HG02938 (cell line): ENCODE data around the gene TTC28.
"Not testable (repeated sequence)": the region's sequence is repeated elsewhere in the genome, so short reads cannot be mapped to it uniquely, and the experiment has no call there.

Experiments used
- ATAC-seq: cut with Tn5 transposase; IDR thresholded peaks from one replicate; pipeline ENCODE4 v1.9.1; 2021; ENCODE audit warnings: mild to moderate bottlenecking, moderate library complexity; ENCODE audit not compliant: unreplicated experiment

Gene TTC28

DNA sequence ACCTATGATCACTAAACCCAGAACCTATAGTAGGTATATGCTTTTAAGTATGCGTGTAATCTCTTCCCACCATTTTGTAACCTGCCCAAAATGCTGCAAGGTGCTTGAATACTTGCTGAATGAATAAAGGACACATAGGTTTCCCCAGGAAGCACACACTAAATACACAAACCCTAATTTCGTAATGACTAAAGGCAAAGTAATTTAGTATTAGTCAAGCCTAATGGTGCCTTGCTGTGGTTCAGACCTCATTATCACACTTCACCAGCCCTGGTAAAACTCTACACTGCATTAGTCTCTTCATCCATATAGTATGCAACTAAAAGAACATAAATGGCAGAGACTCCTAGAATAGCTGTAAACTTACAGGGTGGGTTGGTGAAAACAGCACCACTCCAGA is 471.6 kb downstream of the TTC28 start:
- no peak for ATAC-seq

DNA sequence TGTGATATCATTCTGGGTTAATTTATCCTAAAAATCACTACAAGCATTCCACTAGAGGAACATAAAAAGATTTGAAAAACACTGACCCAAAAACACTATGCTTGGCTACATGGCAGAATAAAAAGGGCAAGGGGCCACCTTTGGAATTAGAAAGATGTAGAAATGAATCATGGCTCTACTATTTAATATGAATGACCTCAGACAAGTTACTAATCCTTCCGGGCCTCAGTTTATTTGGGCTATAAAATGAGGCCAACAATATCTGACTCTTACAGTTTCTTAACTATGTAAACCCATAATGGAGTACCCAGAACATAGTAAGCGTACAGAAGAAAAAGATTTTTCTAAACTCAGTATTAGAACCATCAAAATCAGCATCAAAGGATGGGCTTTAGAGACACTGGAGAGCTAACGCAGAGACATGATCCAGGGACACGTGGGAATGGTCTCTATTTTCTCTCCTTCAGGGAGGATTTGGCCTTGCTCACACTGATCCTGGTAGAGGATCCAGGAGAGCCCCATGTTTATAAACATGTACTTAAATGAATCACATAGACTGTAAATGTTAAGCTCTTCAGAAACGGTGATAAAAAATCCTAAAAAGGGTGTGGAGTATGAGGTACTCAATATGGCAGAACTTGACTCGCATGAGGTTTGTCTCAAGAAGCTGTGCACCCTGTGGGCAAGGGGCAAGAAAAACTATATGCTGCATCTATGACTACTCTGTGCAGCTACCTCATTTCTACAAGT is 472.2 kb downstream of the TTC28 start:
- ATAC-seq = no peak

DNA sequence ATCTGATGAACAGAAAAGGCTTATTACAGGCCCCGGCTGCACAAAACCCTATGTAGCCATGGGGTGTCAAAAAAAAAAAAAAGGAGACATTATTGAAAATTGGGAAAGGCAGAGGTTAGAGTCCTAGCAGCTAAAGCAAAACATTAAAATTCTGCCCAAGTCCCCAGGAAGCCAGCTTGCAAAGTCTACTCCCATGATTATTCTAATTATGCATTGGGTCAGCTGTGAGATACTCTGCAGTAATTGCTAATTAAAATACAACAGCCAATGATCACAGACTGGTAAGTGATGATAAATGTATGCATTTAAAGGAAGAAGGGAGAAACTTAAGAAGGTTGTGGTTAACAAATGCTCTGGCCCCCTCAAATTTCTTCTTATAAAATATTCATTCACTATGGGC is 473.7 kb downstream of the TTC28 start:
- ATAC-seq = no peak

DNA sequence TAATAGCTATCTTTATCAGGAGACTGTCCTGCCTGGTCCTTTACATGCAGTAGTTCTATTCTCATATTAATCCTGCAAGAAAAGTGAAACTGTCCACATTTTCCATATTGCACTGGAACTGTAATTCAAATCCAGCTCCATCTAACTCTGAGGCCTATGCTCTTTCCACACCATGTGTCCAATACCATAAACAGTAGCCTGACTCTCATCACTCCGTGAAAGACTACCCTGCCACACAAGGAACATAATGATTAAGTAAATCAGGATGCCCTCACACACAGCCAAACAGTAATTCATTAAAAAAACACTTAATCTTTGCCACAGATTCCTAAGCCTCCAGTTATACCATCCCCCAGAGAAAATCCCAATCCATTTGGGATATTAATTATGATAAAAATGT is 475.3 kb downstream of the TTC28 start:
- ATAC-seq = no peak

DNA sequence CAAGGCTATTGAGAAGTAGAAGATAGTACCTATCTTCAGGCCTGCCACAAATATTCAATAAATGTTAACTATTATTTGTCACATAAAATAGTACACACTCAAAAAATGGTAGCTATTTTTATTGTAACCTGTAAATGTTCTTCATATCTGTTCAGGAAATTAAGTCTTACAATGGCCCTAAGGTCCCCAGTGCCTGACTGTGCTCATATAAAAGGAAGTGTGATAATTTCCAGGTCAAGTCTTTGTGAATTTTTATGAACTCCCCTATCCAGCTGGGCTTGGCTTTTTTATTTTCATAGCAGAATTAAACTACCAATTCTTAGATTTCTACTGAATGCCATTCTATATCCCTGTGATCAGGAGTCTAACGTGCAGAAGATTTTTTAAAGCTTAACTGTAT is 476.4 kb downstream of the TTC28 start:
- ATAC-seq = no peak

DNA sequence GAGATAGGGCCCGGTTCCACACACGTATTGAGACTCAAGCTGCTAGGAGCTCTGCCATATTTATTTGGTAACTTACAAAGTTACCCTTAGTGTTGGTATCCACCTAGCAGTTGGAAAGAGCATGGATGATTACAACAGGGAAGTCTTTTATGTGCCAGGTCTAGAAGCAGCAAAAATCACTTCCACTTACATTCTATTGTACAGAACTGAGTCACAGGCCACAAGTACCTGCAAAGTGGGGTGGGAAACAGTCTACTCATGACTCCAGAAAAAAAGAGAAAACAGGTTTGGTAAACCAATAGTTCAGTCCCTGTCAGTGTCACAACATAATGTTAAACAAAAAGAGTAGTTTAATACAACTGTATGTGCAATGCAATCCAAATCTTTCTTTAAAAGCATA is 480.9 kb downstream of the TTC28 start:
- ATAC-seq = no peak

DNA sequence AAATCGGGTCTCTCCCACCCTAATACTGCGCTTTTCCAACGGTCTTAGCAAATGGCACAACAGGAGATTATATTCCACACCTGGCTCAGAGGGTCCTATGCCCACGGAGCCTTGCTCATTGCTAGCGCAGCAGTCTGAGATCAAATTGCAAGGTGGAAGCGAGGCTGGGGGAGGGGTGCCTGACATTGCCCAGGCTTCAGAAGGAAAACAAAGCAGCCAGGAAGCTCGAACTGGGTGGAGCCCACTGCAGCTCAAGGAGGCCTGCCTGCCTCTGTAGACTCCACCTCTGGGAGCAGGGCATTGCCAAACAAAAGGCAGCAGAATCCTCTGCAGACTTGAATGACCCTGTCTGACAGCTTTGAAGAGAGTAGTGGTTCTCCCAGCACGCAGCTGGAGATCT is 488.1 kb downstream of the TTC28 start:
- not testable (repeated sequence) for ATAC-seq

DNA sequence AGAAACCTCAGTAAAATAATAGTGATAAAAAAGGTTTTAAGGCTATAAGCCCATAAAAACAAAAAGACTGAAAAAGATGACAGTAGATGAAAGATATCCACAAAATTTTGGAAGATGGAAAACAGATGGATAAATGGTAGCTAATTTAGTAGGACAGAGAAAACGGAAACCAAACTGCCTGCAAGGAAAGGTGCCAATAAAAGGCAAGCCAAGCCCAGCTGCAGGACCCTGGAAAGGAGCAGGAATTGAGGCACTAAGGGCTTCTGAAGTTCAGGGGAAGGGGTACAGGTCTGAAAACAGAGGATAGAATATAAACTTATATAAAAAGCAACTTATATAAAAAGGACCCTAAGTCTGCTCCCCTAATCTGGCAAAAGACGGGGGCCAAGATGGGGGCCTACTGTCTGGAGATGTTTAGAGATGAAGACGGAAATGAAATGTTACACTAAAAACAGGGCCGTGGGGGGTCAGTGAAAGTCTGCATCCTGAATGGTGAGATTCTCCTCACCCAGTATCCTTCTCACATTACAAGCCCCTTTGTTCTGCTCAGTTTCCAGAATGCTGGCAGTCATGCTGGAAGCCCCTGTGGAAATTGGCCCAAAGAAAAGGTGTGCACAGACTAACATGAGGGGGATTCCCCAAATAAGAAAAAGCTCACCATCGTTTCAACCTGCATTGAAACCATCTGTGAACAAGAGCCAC is 491.3 kb downstream of the TTC28 start:
- no peak for ATAC-seq

DNA sequence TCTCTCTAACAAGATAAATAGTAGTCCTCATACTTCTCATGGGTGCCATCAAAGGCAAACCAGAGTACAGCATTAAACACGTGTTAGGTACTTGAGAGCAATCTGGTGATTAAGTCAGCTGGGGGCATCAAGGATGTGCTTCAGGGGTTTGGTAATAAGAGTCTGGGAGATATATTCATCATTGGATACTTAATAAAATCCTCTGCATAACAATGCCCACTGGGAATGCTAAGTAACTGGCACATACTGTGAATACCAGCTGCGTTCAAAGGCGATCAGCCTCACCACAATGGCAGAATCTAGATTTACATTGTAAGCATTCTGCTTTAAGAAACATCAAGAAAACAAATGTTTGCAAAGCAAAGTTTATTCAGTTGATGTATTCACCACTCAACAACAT is 492.0 kb downstream of the TTC28 start:
- no peak for ATAC-seq

DNA sequence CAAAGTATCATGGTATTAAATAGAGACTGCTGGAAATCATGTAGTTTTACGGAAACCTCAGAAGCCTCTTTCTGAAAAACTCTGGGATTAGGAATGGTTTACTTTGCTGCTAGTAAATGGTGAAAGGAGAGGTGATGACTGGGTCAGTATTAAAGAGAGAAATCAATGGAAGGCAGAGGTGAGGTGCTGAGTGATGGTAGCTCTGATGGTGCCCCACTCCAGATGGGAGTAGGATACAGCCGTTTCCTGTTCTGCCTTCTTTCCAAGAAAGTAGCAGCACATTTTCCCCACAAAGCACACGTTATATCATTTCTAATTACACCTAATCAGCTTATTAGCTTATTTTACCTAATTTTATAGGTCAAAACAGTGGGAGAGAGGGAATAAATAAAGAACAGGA is 493.0 kb downstream of the TTC28 start:
- ATAC-seq = no peak

DNA sequence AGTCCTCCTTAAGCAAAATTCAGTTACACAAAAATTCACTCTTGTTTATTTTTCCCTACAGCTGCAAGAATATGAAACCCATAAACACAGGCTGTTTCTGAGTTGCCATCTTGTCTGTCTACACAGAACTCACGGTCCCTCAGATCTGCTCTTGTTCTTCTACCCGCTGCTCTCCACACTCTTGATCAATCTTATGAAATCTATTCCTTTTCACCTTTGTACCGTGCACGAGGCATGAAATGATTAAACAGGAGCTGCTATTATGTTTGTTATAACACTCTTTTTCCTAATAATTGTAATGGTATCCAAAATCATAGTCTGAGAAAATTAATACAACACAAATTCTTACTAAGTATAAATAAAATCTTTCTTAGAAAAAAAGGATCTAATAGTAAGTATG is 494.5 kb downstream of the TTC28 start:
- ATAC-seq = no peak

DNA sequence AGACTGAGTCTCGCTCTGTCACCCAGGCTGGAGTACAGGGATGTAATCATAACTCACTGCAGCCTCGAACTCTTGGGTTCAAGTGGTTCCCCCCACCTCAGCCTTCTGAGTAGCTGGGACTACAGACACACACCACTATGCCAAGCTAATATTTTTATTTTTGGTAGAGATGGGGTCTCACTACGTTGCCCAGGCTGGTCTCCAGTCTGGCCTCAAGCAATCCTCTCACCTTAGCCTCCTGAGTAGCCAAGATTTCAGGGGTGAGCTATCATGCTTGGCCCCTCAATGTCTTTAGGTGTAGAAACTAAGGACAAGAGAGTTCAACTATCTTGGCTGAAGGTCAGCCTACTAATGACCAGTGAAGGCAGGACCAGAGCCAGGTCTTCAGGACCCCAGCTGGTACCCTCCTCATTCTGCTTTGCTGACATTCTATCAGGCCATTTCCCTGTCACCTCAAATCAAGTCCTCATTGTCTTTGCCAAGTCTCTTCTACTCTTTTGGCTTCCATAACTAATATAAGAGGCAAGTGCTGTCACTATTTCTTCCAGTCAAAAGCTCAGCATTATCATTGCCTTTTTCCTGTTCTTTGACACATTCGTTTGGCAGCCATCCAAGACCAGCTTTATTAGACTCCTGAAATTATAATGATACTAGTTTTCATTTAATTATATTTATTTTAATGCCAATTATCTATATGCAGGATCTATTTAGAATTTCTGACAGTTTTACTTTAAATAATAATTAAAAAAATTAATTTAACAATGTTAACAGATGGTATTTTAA is 496.4 kb downstream of the TTC28 start:
- ATAC-seq = no peak

DNA sequence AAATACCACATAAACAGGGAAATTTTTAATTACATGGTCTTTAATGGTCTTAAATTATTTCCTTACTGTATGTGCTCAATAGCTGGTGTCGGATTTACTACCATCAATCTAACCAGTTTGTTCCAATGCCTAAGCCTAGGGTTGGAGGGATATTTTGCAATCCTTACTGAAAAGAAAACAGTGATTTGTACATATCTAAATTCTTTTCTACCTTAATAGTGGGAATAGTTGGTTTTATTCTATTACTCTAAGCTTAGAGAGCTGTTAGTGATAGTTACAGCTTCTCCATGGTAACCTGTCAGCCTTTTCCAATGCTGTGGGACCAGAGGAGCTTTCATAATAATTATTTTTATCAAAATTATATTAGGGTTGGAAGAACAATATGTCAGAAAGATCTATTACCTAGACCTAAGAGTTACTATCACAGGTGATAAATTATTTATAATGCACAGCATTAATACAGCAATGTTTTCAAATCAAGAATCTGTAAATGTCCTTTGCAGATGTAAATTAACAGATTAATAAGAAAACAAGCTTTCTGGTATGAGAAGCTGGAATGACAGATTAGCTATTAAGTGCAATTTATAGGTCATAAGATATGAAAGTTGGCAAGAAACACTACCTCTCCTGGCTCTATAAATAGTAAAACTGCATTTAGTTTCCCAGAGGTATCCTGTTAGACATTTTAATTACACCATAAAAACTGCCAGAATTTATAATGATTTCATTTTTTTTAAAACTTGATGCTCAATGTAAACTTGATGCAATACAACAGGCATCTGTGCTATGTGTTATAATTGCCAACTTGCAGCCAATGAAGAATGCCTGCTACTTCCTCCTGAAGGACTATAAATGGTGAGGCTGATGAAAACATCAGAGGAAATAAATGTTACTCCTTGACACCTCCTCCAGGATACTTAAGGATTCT is 498.6 kb downstream of the TTC28 start:
- no peak for ATAC-seq

DNA sequence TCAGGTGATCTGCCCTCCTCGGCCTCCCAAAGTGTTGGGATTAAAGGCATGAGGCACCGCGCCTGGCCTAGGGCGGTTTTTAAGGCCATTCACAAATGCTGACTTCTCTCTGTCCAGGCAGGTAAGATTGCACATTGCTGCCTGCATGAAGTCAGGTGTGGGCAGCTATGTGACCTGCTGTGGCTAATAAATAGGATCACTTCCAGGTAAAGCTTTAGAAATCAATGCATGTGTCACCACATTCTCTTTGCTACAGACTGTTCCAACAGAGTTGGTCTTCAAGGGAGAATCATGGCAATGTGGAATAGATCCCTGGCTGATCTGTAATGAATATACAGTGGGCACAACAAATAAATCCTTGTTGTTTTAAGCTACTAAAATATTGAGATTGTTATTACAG is 500.2 kb downstream of the TTC28 start:
- no peak for ATAC-seq

DNA sequence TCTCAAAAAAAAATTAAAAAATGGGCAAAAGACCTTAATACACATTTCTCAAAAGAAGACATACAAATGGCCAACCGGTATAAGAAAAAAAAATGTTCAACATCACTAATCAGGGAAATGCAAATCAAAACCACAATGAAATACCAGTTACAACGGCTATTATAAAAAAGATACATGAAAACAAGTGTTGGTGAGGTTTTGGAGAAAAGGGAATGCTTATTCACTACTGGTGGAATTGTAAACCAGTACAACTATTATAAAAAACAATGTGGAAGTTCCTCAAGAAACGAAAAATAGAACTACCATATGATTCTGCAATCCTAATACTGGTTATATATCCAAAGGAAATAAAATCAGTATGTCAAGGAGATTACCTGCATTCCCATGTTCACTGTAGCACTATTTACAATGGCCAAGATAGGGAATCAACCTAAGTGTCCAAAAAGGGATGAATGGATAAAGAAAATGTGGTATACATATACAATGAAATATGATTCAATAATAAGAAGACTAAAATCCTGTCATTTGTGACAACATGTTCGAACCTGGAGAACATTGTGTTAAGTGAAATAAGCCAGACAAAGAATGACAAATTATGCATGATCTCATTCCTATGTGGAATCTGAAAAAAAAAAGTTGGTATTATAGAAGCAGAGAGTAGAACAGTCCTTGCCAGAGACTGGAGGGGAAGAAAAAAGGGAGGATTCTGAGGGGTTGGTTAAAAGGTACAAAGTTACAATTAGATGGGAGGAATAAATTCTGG is 503.7 kb downstream of the TTC28 start:
- ATAC-seq = no peak

DNA sequence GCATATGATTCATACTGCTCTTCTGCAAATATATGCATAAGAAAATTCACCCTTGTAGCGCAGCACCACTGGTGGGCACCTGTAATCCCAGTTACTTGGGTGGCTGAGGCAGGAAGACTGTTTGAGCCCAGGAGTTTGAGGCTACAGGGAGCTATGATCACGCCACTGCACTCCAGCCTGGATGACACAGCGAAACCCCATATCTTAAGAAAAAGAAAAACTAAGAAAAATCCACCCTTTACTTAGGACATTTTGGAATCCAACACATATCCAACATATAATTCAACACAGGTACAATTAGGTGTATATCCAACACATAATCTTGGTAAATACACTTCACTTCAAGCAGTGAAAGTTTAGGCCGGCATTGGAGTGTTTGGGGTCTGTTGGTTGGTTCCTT is 505.1 kb downstream of the TTC28 start:
- no peak for ATAC-seq

DNA sequence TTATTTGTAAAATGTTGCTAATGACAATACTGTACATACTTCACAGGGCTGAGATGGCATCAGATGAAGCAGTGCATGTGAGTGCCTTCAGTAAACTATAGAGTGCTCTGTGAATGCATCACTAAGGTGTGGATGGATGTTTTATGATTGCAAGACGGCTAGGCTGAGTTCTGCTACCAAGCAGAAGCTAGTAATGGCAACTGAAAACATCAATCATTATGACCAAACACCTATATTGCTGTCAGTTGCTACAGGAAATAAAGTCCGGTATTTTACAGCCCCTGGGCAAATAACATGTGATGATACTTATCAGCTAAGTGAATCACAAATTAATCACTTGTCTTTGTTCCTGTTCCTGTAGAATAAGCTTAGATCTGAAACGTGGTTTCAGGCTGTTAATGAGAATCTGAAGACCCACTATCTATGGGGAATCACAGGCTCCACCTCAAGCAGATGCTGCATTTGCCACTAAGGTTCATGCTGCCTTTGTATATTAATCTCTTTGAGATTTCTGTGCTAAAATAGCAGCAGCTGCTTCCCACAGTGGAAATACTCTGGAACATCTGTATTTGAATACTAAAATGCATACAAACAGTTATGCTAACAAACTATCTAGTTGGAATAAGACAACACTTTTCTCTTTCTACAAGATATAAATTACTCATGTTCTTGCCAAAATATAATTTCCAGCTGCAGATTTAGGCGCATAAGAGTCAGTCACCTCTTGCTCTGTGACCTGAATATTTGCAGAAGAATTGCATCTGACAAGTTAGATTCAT is 506.6 kb downstream of the TTC28 start:
- no peak for ATAC-seq

DNA sequence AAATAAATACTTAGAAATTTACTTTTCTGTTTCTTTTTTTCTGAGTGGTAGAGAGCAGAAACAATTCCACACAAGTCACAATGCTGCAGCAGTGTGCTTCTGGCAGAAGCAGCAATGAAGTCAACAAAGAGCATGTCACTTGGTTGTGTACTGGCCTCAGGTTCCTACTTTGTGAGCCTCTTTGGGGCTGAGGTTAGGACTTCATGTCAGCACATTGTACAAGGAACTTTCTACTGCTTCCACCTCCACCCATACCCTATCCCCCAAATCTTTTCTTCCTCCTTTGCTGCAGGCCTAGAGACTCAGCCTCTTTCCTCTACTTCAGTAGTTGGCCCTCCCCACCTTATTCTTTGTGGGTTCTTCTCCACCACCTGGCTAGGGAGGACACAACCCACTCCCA is 507.9 kb downstream of the TTC28 start:
- no peak for ATAC-seq

DNA sequence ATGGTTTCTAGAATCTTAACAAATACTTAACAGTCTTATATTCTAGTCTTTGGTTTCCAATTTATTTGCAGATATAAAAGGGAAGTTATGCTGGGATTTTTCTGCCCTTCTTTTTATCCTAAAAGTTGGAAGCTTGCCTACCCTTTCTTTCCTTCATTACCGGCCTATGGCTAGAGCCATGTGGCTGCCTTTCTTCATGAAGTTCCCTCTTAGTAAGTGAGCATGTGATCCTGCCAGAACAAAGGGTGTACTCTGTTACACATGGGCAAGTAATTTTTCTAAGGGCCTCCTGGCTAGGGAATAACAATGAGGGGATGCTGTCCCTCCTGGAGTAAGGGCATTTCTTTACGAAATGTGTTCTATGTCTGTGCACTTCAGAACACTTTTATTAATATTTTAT is 508.5 kb downstream of the TTC28 start:
- no peak for ATAC-seq
